Right cardiac atrium (tissue), 5 donors: ENCODE data around the gene CMBL. TPM values are rescaled to one million over a fixed set of nuclear protein-coding genes. Genes with fewer than 3 reads are reported as not detected.
"Not testable (repeated sequence)": the region's sequence is repeated elsewhere in the genome, so short reads cannot be mapped to it uniquely, and the experiment has no call there.

ENCODE experiments used
- ATAC-seq, 2 donors: fragments of 200-7000 bp; cut with Tn5 transposase; one replicate each; pipeline versions ENCODE4 v1.8.0 to v1.9.1; 2020; ENCODE audit warnings: moderate library complexity in 2 of 2, mild to moderate bottlenecking in 1 of 2
- DNase-seq, 3 donors: peaks; one replicate each; pipeline ENCODE4 v3.0.0-alpha.2; 2020
- H3K27ac ChIP-seq: one replicate; pipeline ENCODE4 v1.5.1; 2013; ENCODE audit warnings: mild to moderate bottlenecking, low read length, control low read depth, moderate library complexity
- H3K27me3 ChIP-seq: one replicate; pipeline ENCODE4 v1.6.1; 2013; ENCODE audit not compliant: control insufficient read depth, insufficient read depth
- H3K4me1 ChIP-seq: one replicate; pipeline ENCODE4 v1.6.1; 2013; ENCODE audit warnings: low read length; ENCODE audit not compliant: control insufficient read depth, insufficient read depth
- H3K4me3 ChIP-seq: one replicate; pipeline ENCODE4 v1.5.1; 2013; ENCODE audit warnings: low read length, control low read depth
- H3K9me3 ChIP-seq: one replicate; pipeline ENCODE4 v1.6.1; 2013; ENCODE audit warnings: low read length; ENCODE audit not compliant: control insufficient read depth
- WGBS: extraction: QIAGEN DNeasy Blood & Tissue Kit; methylation state at CpG from one replicate; pipeline ENCODE4 v1.1.7; 2013; 5-methylcytosine and 5-hydroxymethylcytosine counted together
- intact Hi-C, 4 donors: fragments of 100-400 bp; cut with DNase I; formaldehyde crosslinking; loops; one replicate each; pipeline versions ENCODE4 v1.11.0 to v1.14.0; 2022 to 2023
- polyA plus RNA-seq: library from polyadenylated mRNA; stranded (reverse); fragments of 200-250 nt; gene quantifications from one replicate; pipeline ENCODE4 v1.2.3, GENCODE V29; 2013
- total RNA-seq, 4 donors: library from RNA; stranded (reverse); fragmentation: NEBNext Ultra II Directional; extraction: Animal tissue kit (Norgen Biotek cat#: 25700); gene quantifications; one replicate each; pipeline ENCODE4 v1.2.1, GENCODE V29; 2021
- donor health status: healthy with polysubstance abuse.
- donor health status: DM: no; HTN: yes; CAD: no.
- donor health status: DM: no; HTN: no; CAD: no.
- donor health status: DM: no; HTN: yes; CAD: no; lungs with severe emphysema.
- donor health status: DM: yes; HTN: yes; CAD: no.

The CMBL gene
- total and polyA plus RNA-seq, 5 donors = 30.2 to 55.3 (median 46.8) TPM

GRCh38 chr5:10344461-10345106, 36.9 kb upstream of the CMBL start:
- H3K27ac ChIP-seq, intact Hi-C loops, H3K4me3 ChIP-seq, H3K27me3 ChIP-seq, H3K4me1 ChIP-seq, DNase-seq, H3K9me3 ChIP-seq: not testable (repeated sequence)
- 97% methylated on average over 5 of the region's 5 CpGs for WGBS
- peak in 1 of 2 donors; percentile 24 for ATAC-seq

GRCh38 chr5:10343486-10343885, 35.8 kb upstream of the CMBL start:
- intact Hi-C loops = no loop called here
- ATAC-seq (no peak), DNase-seq (no peak)
- Histone ChIP-seq H3K27ac (no peak overlapping the region), H3K4me3 (no peak overlapping the region), H3K27me3 (no peaks in the 10 kb centered on the region), H3K4me1 (no peaks in the 10 kb centered on the region), H3K9me3 (no peaks in the 10 kb centered on the region)
- 88% methylated on average over 4 of the region's 4 CpGs for WGBS

- DNase-seq (no peak), ATAC-seq (no peak)
- whole genome bisulfite sequencing = 76% methylated on average over 3 of the region's 3 CpGs
- H3K27ac ChIP-seq = no peak overlapping the region
- H3K4me3 ChIP-seq = no peak overlapping the region
- no peaks in the 10 kb centered on the region for H3K4me1 ChIP-seq
- no peaks in the 10 kb centered on the region for H3K9me3 ChIP-seq
- intact Hi-C loops = no loop called here
- H3K27me3 ChIP-seq = no peaks in the 10 kb centered on the region
Measured at GRCh38 chr5:10339958-10340357, 32.3 kb upstream of the CMBL start.

GRCh38 chr5:10339058-10339811, 31.5 kb upstream of the CMBL start:
- no peaks in the 10 kb centered on the region for H3K4me1 ChIP-seq
- intact Hi-C loops = no loop called here
- no peak overlapping the region for H3K27ac ChIP-seq
- H3K9me3 ChIP-seq = no peaks in the 10 kb centered on the region
- no peak for DNase-seq
- no peaks in the 10 kb centered on the region for H3K27me3 ChIP-seq
- peak; percentile 47 to 64 for ATAC-seq
- no peak overlapping the region for H3K4me3 ChIP-seq
- 63% methylated on average over 19 of the region's 19 CpGs for WGBS

- no peaks in the 10 kb centered on the region for H3K27me3 ChIP-seq
- no peaks in the 10 kb centered on the region for H3K4me1 ChIP-seq
- ATAC-seq = no peak
- 78% methylated on average over 2 of the region's 2 CpGs for WGBS
- DNase-seq = no peak
- no peak overlapping the region for H3K4me3 ChIP-seq
- H3K9me3 ChIP-seq = no peaks in the 10 kb centered on the region
- no peak overlapping the region for H3K27ac ChIP-seq
- intact Hi-C loops = no loop called here
Measured at GRCh38 chr5:10338686-10339057, 31.0 kb upstream of the CMBL start.

GRCh38 chr5:10337986-10338385, 30.3 kb upstream of the CMBL start:
- no peaks in the 10 kb centered on the region for H3K4me1 ChIP-seq
- H3K27ac ChIP-seq = no peak overlapping the region
- no peak overlapping the region for H3K4me3 ChIP-seq
- ATAC-seq (no peak), DNase-seq (no peak)
- no peaks in the 10 kb centered on the region for H3K9me3 ChIP-seq
- intact Hi-C loops = no loop called here
- H3K27me3 ChIP-seq = no peaks in the 10 kb centered on the region
- WGBS = 71% methylated on average over 4 of the region's 4 CpGs

- H3K4me1 ChIP-seq = no peaks in the 10 kb centered on the region
- no peak for DNase-seq
- intact Hi-C loops = no loop called here
- ATAC-seq = no peak
- H3K4me3 ChIP-seq = no peak overlapping the region
- H3K9me3 ChIP-seq = no peaks in the 10 kb centered on the region
- WGBS = 94% methylated on average over 4 of the region's 4 CpGs
- no peak overlapping the region for H3K27ac ChIP-seq
- no peaks in the 10 kb centered on the region for H3K27me3 ChIP-seq
Measured at GRCh38 chr5:10337107-10337506, 29.4 kb upstream of the CMBL start.

- no peak for DNase-seq
- intact Hi-C loops = no loop called here
Measured at GRCh38 chr5:10335711-10336470, 28.2 kb upstream of the CMBL start.

GRCh38 chr5:10334831-10335230, 27.1 kb upstream of the CMBL start:
- ATAC-seq (no peak), DNase-seq (no peak)
- peaks cover 3% of the 10 kb centered on the region for H3K9me3 ChIP-seq
- no peaks in the 10 kb centered on the region for H3K27me3 ChIP-seq
- WGBS = 87% methylated on average over 5 of the region's 5 CpGs
- peaks cover 15% of the 10 kb centered on the region for H3K4me1 ChIP-seq
- H3K4me3 ChIP-seq = no peak overlapping the region
- H3K27ac ChIP-seq = no peak overlapping the region
- intact Hi-C loops = no loop called here

More at GRCh38 chr5:10335711-10336470, 28.2 kb upstream of the CMBL start:
- Histone ChIP-seq H3K9me3 (no peaks in the 10 kb centered on the region), H3K4me1 (peaks cover 6% of the 10 kb centered on the region), H3K27me3 (no peaks in the 10 kb centered on the region), H3K4me3 (no peak overlapping the region), H3K27ac (no peak overlapping the region)
- no peak for ATAC-seq
- 87% methylated on average over 14 of the region's 14 CpGs for WGBS

GRCh38 chr5:10333154-10334006, 25.7 kb upstream of the CMBL start:
- intact Hi-C loops = no loop called here

More at GRCh38 chr5:10333154-10334006, 25.7 kb upstream of the CMBL start:
- Histone ChIP-seq H3K4me1 (peaks cover 15% of the 10 kb centered on the region), H3K27ac (peak overlapping the region; percentile 87), H3K9me3 (peaks cover 3% of the 10 kb centered on the region), H3K4me3 (peak overlapping the region; percentile 48), H3K27me3 (no peaks in the 10 kb centered on the region)
- ATAC-seq = peak; percentile 69 to 81
- DNase-seq = peak; percentile 49 to 77 (median 73)
- WGBS = 3% methylated on average over 81 of the region's 81 CpGs
